ENCODE measurements around the gene SETBP1.

DNA sequence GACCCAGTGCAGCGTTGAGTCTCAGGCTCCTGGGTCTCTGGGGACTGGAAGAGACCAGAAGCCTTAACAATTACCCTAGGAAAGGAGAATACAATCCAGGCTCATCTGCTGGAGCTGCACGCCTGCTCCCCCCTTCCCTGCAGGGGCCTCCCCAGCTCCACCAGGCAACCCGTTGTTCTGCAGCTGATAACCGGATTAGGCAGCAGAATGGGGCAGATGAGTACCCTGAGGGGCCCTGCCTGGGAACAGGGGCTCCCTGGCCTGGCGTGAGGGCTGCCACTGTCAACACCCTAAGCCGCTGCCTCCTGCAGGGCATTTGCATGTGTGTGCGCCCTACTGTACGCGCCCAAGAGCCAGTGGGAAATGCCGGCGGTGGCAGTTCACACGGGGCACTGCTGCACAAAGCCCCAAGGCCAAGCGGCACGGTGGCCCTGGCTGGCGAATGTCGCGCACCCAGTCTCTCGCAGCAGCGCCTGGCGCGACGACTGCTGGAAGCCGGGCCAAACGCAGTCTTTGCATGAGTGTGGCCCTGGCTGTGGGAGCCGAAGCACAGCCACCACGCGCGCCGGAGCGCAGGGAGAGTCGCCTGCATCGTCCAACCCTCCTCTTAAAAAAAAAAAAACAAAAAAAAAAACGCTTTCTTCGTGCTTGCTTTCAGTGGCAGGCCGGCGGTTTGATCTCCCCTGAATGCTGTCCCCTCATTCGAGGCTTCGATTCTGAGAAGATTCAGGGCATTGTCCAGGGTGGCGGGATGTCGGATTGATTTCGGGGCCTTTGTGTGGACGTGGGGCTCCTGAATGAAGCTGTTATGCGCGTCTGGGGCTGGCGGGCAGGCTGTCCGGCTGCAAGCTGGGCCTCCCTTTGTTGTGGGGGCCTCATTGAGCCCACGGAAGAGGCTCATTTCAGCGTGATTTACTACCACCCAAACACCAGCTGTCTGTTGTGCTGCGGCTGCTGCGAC is 63.8 kb downstream of the SETBP1 start:
- TF ChIP-seq, protein P1, sequence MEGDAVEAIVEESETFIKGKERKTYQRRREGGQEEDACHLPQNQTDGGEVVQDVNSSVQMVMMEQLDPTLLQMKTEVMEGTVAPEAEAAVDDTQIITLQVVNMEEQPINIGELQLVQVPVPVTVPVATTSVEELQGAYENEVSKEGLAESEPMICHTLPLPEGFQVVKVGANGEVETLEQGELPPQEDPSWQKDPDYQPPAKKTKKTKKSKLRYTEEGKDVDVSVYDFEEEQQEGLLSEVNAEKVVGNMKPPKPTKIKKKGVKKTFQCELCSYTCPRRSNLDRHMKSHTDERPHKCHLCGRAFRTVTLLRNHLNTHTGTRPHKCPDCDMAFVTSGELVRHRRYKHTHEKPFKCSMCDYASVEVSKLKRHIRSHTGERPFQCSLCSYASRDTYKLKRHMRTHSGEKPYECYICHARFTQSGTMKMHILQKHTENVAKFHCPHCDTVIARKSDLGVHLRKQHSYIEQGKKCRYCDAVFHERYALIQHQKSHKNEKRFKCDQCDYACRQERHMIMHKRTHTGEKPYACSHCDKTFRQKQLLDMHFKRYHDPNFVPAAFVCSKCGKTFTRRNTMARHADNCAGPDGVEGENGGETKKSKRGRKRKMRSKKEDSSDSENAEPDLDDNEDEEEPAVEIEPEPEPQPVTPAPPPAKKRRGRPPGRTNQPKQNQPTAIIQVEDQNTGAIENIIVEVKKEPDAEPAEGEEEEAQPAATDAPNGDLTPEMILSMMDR (IDR thresholded peaks at IDR 0.05) = no peak
- no peak for TF ChIP-seq POLR2AphosphoS5 (IDR thresholded peaks at IDR 0.05)
- no peak for TF ChIP-seq POLR2A (IDR thresholded peaks at IDR 0.05)
- TF ChIP-seq EP300 (IDR thresholded peaks at IDR 0.05; ENCODE audit: low read depth) = no peak
